ENCODE data around the gene BAZ2A. TPM values are rescaled to one million over a fixed set of nuclear protein-coding genes. Genes with fewer than 3 reads are reported as not detected.
"Not testable (repeated sequence)": the region's sequence is repeated elsewhere in the genome, so short reads cannot be mapped to it uniquely, and the experiment has no call there.

BAZ2A gene
- total RNA-seq, 1 experiment from 2014 or later = 115 TPM

DNA sequence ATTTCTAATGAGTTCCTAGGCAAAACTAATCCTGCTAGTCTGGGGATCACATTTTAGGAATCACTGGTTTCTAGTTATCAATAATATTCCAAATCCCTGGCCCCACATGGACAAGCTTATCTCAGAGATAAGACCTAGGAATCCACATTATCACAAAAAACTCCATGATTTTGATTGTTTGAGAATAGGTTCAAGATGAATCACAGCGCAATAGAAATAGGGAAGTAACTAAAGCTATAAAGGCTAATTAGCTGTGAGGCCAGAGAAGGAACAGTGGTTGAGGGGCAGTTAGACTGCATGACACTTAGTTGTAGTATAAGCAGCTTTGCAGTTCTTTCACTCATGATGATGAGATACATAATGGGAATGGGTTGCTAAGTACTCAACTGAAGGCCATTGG is 28.8 kb upstream of the BAZ2A start:
- no peak overlapping the region for H3K4me2 ChIP-seq
- H2AFZ ChIP-seq = no peak overlapping the region
- H3K4me1 ChIP-seq (replicated peaks; ENCODE audit: insufficient read depth) = peaks cover 41% of the 10 kb centered on the region
- H3K79me2 ChIP-seq (ENCODE audit: low read depth) = no peaks in the 10 kb centered on the region
- H3K4me3 ChIP-seq = no peak overlapping the region
- CTCF ChIA-PET = interaction anchor here (0.6 kb wide), 1 partner anchor 828 kb away, joined by 3 read pairs; no protein-coding TSS in a partner anchor
- TF ChIP-seq EZH2 (IDR thresholded peaks at IDR 0.05; ENCODE audit: low read depth) = no peak
- TF ChIP-seq, protein P1, sequence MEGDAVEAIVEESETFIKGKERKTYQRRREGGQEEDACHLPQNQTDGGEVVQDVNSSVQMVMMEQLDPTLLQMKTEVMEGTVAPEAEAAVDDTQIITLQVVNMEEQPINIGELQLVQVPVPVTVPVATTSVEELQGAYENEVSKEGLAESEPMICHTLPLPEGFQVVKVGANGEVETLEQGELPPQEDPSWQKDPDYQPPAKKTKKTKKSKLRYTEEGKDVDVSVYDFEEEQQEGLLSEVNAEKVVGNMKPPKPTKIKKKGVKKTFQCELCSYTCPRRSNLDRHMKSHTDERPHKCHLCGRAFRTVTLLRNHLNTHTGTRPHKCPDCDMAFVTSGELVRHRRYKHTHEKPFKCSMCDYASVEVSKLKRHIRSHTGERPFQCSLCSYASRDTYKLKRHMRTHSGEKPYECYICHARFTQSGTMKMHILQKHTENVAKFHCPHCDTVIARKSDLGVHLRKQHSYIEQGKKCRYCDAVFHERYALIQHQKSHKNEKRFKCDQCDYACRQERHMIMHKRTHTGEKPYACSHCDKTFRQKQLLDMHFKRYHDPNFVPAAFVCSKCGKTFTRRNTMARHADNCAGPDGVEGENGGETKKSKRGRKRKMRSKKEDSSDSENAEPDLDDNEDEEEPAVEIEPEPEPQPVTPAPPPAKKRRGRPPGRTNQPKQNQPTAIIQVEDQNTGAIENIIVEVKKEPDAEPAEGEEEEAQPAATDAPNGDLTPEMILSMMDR (conservative IDR thresholded peaks at IDR 0.05) = no peak
- no peak overlapping the region for H3K27ac ChIP-seq
- intact Hi-C loops (cut with micrococcal nuclease; ENCODE audit: unreplicated experiment) = no loop called here
- DNase-seq = no peak
- H3K9me3 ChIP-seq (ENCODE audit: insufficient read depth, low read depth) = 0 out of 2 replicates have a peak, but pooled peaks cover 3% of the 10 kb centered on the region
- peaks cover 5% of the 10 kb centered on the region; the same call in 1 of the 2 replicates for H3K36me3 ChIP-seq (ENCODE audit: low read depth)
- no peaks in the 10 kb centered on the region for H3K9me2 ChIP-seq (ENCODE audit: insufficient read depth)
- H3F3A ChIP-seq (ENCODE audit: insufficient read depth, low read depth) = peaks cover 58% of the 10 kb centered on the region
- H4K20me1 ChIP-seq (ENCODE audit: insufficient read depth) = no peaks in the 10 kb centered on the region
- no peaks in the 10 kb centered on the region for H3K27me3 ChIP-seq (ENCODE audit: insufficient read depth, low read depth)
- POLR2A ChIA-PET (ENCODE audit: unreplicated experiment) = interaction anchor here (0.5 to 0.8 kb wide), 3 partner anchors 29 to 412 kb away, joined by 6 to 18 read pairs (median 9); no protein-coding TSS in a partner anchor
- no TSS peak for BruUV-seq (replicated peaks)

DNA sequence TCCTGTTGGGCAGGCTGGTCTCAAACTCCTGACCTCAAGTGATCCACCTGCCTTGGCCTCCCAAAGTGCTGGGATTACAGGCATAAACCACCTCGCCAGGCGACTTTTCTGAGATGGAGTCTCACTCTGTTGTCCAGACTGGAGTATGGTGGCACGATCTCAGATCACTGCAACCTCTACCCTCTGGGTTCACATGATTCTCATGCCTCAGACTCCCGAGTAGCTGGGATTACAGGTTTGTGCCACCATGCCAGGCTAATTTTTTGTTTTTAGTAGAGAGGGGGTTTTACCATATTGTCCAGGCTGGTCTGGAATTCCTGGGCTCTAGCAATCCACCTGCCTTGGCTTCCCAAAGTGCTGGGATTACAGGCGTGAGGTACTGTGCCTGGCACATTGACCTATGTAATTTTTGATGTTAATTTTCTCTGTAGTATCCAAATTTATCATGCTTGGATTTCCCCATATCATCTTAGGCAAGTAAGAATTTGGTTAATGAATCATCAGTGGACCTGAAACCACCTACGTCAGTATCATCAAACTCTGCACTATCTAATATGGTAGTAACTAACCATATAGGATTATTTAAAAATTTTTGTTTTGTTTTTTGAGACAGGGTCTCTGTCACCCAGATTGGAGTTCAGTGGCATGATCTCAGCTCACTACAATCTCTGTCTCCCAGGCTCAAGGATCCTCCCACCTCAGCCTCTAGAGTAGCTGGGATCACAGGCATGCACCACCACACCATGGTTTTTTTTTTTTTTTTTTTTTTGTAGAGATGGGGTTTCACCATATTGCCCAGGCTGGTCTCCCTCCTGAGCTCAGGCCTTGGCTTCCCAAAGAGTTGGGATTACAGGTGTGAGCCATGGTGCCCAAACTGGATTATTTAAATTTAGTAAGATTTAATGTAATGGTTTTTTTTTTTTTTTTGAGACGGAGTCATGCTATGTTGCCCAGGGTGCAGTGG is 27.6 kb upstream of the BAZ2A start:
- Histone ChIP-seq H3K27ac (no peak overlapping the region), H3K9me2 (ENCODE audit: insufficient read depth) (no peaks in the 10 kb centered on the region), H3K4me2 (no peak overlapping the region), H3K9me3 (ENCODE audit: insufficient read depth, low read depth) (0 out of 2 replicates have a peak, but pooled peaks cover 3% of the 10 kb centered on the region), H4K20me1 (ENCODE audit: insufficient read depth) (no peaks in the 10 kb centered on the region), H3K27me3 (ENCODE audit: insufficient read depth, low read depth) (no peaks in the 10 kb centered on the region), H3K79me2 (ENCODE audit: low read depth) (no peaks in the 10 kb centered on the region), H3K4me3 (no peak overlapping the region), H3K36me3 (ENCODE audit: low read depth) (no peaks in the 10 kb centered on the region), H3K4me1 (replicated peaks; ENCODE audit: insufficient read depth) (peaks cover 31% of the 10 kb centered on the region), H2AFZ (no peak overlapping the region), H3F3A (ENCODE audit: insufficient read depth, low read depth) (peaks cover 49% of the 10 kb centered on the region)
- DNase-seq = no peak
- POLR2A ChIA-PET (ENCODE audit: unreplicated experiment) = interaction anchor here (0.7 kb wide), 2 partner anchors 11 to 30 kb away, joined by 18 to 20 read pairs; no protein-coding TSS in a partner anchor
- BruUV-seq (replicated peaks) = no TSS peak
- intact Hi-C loops (cut with micrococcal nuclease; ENCODE audit: unreplicated experiment) = no loop called here
- TF ChIP-seq, protein P1 (conservative IDR thresholded peaks at IDR 0.05) = no peak
- no peak for TF ChIP-seq EZH2 (IDR thresholded peaks at IDR 0.05; ENCODE audit: low read depth)
- CTCF ChIA-PET = interaction anchor here (0.6 kb wide), 1 partner anchor 156 kb away, joined by 7 read pairs; no protein-coding TSS in a partner anchor

DNA sequence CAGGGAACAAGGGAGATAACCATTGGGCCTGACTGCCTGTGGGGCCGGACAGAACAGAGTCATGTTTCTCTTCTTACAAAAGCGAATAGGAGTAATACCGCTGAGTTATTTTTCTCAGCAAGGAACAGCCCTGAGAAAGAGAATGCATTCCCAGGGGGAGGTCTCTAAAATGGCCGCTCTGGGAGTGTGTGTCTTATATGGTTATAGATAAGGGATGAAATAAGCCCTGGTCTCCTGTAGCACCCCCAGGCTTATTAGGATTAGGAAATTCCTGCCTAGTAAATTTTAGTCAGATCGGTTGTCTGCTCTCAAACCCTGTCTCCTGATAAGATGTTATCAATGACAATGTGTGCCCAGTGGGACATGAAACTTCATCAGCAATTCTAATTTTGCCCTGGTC is 23.7 kb upstream of the BAZ2A start:
- H3K27ac ChIP-seq; H3K9me2 ChIP-seq (ENCODE audit: insufficient read depth); DNase-seq; H3K4me3 ChIP-seq; H3K4me1 ChIP-seq (replicated peaks; ENCODE audit: insufficient read depth); H3K9me3 ChIP-seq (ENCODE audit: insufficient read depth, low read depth); H3K79me2 ChIP-seq (ENCODE audit: low read depth); POLR2A ChIA-PET (ENCODE audit: unreplicated experiment); BruUV-seq (replicated peaks); H2AFZ ChIP-seq; H4K20me1 ChIP-seq (ENCODE audit: insufficient read depth); H3K27me3 ChIP-seq (ENCODE audit: insufficient read depth, low read depth); intact Hi-C loops (cut with micrococcal nuclease; ENCODE audit: unreplicated experiment); H3K4me2 ChIP-seq; H3K36me3 ChIP-seq (ENCODE audit: low read depth); CTCF ChIA-PET: not testable (repeated sequence)
- peaks cover 15% of the 10 kb centered on the region for H3F3A ChIP-seq (ENCODE audit: insufficient read depth, low read depth)

DNA sequence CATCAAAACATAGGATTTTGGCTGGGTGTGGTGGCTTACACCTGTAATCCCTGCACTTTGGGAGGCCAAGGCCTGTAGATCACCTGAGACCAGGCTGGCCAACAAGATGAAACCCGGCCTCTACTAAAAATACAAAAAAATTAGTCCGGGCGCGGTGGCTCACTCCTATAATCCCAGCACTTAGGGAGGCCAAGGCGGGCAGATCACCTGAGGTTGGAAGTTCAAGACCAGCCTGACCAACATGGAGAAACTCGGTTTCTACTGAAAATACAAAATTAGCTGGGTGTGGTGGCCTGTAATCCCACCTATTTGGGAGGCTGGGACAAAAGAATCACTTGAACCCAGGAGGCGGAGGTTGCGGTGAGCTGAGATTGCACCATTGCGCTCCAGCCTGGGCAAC is 17.9 kb upstream of the BAZ2A start:
- BruUV-seq (replicated peaks); H3K9me2 ChIP-seq (ENCODE audit: insufficient read depth); H3K9me3 ChIP-seq (ENCODE audit: insufficient read depth, low read depth); POLR2A ChIA-PET (ENCODE audit: unreplicated experiment); DNase-seq; H3K27me3 ChIP-seq (ENCODE audit: insufficient read depth, low read depth); H2AFZ ChIP-seq; H3K4me2 ChIP-seq; CTCF ChIA-PET; H3K27ac ChIP-seq; H3K4me3 ChIP-seq; intact Hi-C loops (cut with micrococcal nuclease; ENCODE audit: unreplicated experiment): not testable (repeated sequence)
- peaks cover 28% of the 10 kb centered on the region for H3K79me2 ChIP-seq (ENCODE audit: low read depth)
- peaks cover 18% of the 10 kb centered on the region for H3K4me1 ChIP-seq (replicated peaks; ENCODE audit: insufficient read depth)
- H4K20me1 ChIP-seq (ENCODE audit: insufficient read depth) = peaks cover 18% of the 10 kb centered on the region
- H3K36me3 ChIP-seq (ENCODE audit: low read depth) = peaks cover 18% of the 10 kb centered on the region
- H3F3A ChIP-seq (ENCODE audit: insufficient read depth, low read depth) = peaks cover 14% of the 10 kb centered on the region
